Trophoblast cell (in vitro differentiated cells and primary cell): ENCODE results near the gene GIMAP1.
A peak's percentile ranks its signal among the peaks of the same experiment; 100 is the strongest.

Experiments
- DNase-seq, 2 donors: peaks; one replicate each; pipeline ENCODE4 v3.0.0-alpha.2; 2016
- H2AFZ ChIP-seq: 2 replicates; pipeline ENCODE4 v1.6.1; 2013; ENCODE audit warnings: low read length, moderate library complexity, mild to moderate bottlenecking; ENCODE audit not compliant: insufficient read depth, poor library complexity
- H2AK5ac ChIP-seq: 2 replicates; pipeline ENCODE4 v1.6.1; 2013; ENCODE audit warnings: mild to moderate bottlenecking, low read length
- H2BK120ac ChIP-seq: 2 replicates; pipeline ENCODE4 v1.6.1; 2013; ENCODE audit warnings: low read length, mild to moderate bottlenecking, moderate library complexity; ENCODE audit not compliant: insufficient read depth, poor library complexity
- H2BK12ac ChIP-seq: 2 replicates; pipeline ENCODE4 v1.6.1; 2013; ENCODE audit warnings: mild to moderate bottlenecking, low read length, moderate library complexity
- H2BK5ac ChIP-seq: 2 replicates; pipeline ENCODE4 v1.6.1; 2013; ENCODE audit warnings: low read length, low read depth, moderate library complexity, mild to moderate bottlenecking; ENCODE audit not compliant: poor library complexity
- H3K14ac ChIP-seq: 2 replicates; pipeline ENCODE4 v1.6.1; 2013; ENCODE audit warnings: mild to moderate bottlenecking, low read length
- H3K18ac ChIP-seq: 2 replicates; pipeline ENCODE4 v1.6.1; 2013; ENCODE audit warnings: mild to moderate bottlenecking, low read length
- H3K23ac ChIP-seq: 2 replicates; pipeline ENCODE4 v1.6.1; 2013; ENCODE audit warnings: low read length
- H3K27ac ChIP-seq: 2 replicates; pipeline ENCODE4 v1.5.1; 2013; ENCODE audit warnings: low read depth, mild to moderate bottlenecking, inconsistent platforms, low read length, moderate library complexity
- H3K27me3 ChIP-seq: 2 replicates; pipeline ENCODE4 v1.6.1; 2013; ENCODE audit warnings: inconsistent platforms, mild to moderate bottlenecking, low read length, moderate library complexity; ENCODE audit not compliant: insufficient read depth
- H3K36me3 ChIP-seq, 2 experiments: 1 replicate in 1 of 2; 2 replicates in 1 of 2; pipeline ENCODE4 v1.6.1; 2013; ENCODE audit warnings: low read length in 2 of 2, mild to moderate bottlenecking in 2 of 2, moderate library complexity in 1 of 2; ENCODE audit not compliant: insufficient read depth in 2 of 2, control insufficient read depth in 1 of 2
- H3K4ac ChIP-seq: 2 replicates; pipeline ENCODE4 v1.6.1; 2013; ENCODE audit warnings: low read depth, mild to moderate bottlenecking, low read length, moderate library complexity
- H3K4me1 ChIP-seq, 2 experiments: 1 replicate in 1 of 2; 2 replicates in 1 of 2; pipeline ENCODE4 v1.6.1; 2013; ENCODE audit warnings: low read length in 2 of 2, mild to moderate bottlenecking in 2 of 2, moderate library complexity in 1 of 2; ENCODE audit not compliant: insufficient read depth in 2 of 2, control insufficient read depth in 1 of 2
- H3K4me2 ChIP-seq: 2 replicates; pipeline ENCODE4 v1.6.1; 2013; ENCODE audit warnings: inconsistent platforms, mild to moderate bottlenecking, low read length, moderate library complexity
- H3K4me3 ChIP-seq: 2 replicates; pipeline ENCODE4 v1.5.1; 2013; ENCODE audit warnings: mild to moderate bottlenecking, low read depth, low read length, inconsistent platforms
- H3K79me1 ChIP-seq: one replicate; pipeline ENCODE4 v1.6.1; 2013; ENCODE audit warnings: low read length
- H3K79me2 ChIP-seq: 2 replicates; pipeline ENCODE4 v1.6.1; 2013; ENCODE audit warnings: low read length, mild to moderate bottlenecking; ENCODE audit not compliant: control insufficient read depth, insufficient read depth, poor library complexity
- H3K9ac ChIP-seq: 2 replicates; pipeline ENCODE4 v1.6.1; 2013; ENCODE audit warnings: mild to moderate bottlenecking, low read length
- H3K9me3 ChIP-seq: 2 replicates; pipeline ENCODE4 v1.6.1; 2013; ENCODE audit warnings: low read depth, mild to moderate bottlenecking, control low read depth, inconsistent platforms, low read length; ENCODE audit not compliant: insufficient read depth
- H4K12ac ChIP-seq: 2 replicates; pipeline ENCODE4 v1.6.1; 2013; ENCODE audit warnings: low read depth, mild to moderate bottlenecking, low read length, moderate library complexity
- H4K8ac ChIP-seq: 2 replicates; pipeline ENCODE4 v1.6.1; 2013; ENCODE audit warnings: low read depth, mild to moderate bottlenecking, low read length, moderate library complexity
- H4K91ac ChIP-seq: one replicate; pipeline ENCODE4 v1.6.1; 2013; ENCODE audit warnings: low read depth, mild to moderate bottlenecking, low read length, moderate library complexity
- WGBS: extraction: QIAGEN DNeasy Blood & Tissue Kit; methylation state at CpG from one replicate; pipeline ENCODE4 v1.1.7; 2013; ENCODE audit warnings: missing lambda C conversion rate; ENCODE audit not compliant: insufficient read length, insufficient coverage; ENCODE audit errors: extremely low coverage; 5-methylcytosine and 5-hydroxymethylcytosine counted together

GIMAP1 gene

GRCh38 chr7:150746921-150747320 is 30.5 kb downstream of the GIMAP1 start:
- no peak for DNase-seq
- Histone ChIP-seq H4K91ac (no peak overlapping the region), H3K4me1 (no peaks in the 10 kb centered on the region), H3K79me1 (no peaks in the 10 kb centered on the region), H2BK120ac (no peak overlapping the region), H3K36me3 (no peaks in the 10 kb centered on the region), H3K23ac (no peak overlapping the region), H3K9me3 (peaks cover 3% of the 10 kb centered on the region), H3K4ac (no peak overlapping the region), H4K8ac (no peak overlapping the region), H3K4me2 (no peak overlapping the region), H3K14ac (no peak overlapping the region), H3K18ac (no peak overlapping the region), H3K79me2 (no peaks in the 10 kb centered on the region), H3K4me3 (no peak overlapping the region), H2AK5ac (no peak overlapping the region), H3K27ac (no peak overlapping the region), H2AFZ (no peak overlapping the region), H4K12ac (no peak overlapping the region), H2BK12ac (no peak overlapping the region), H3K9ac (no peak overlapping the region), H2BK5ac (no peak overlapping the region), H3K27me3 (no peaks in the 10 kb centered on the region)
- no CpG with 5 or more reads among the region's 6 CpGs for WGBS

DNA sequence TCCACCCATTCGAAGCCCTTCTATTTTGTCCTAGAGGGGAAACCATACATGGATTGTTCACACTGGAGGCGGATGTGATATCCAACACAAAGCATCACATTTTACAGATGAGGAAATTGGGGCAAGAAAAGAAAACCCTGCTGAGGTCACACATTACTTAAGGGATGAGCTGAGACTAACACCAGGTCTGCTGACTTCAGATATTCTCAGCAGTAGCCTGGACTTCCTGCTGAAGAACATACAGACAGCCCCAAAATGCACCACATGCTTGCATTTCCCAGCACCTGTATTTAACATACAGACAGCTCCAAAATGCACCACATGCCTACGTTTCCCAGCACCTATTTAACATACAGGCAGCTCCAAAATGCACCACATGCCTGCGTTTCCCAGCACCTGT is 32.0 kb downstream of the GIMAP1 start:
- peaks cover 3% of the 10 kb centered on the region for H3K9me3 ChIP-seq
- no peak overlapping the region for H3K18ac ChIP-seq
- H3K4ac ChIP-seq, result no peak overlapping the region
- DNase-seq, result no peak
- no peaks in the 10 kb centered on the region for H3K36me3 ChIP-seq
- no peaks in the 10 kb centered on the region for H3K4me1 ChIP-seq
- H3K23ac ChIP-seq, result no peak overlapping the region
- H3K79me2 ChIP-seq, result no peaks in the 10 kb centered on the region
- H3K79me1 ChIP-seq, result no peaks in the 10 kb centered on the region
- H3K27me3 ChIP-seq, result no peaks in the 10 kb centered on the region
- H3K9ac ChIP-seq, result no peak overlapping the region
- H2AK5ac ChIP-seq, result no peak overlapping the region
- H3K27ac ChIP-seq, result no peak overlapping the region
- H2BK12ac ChIP-seq, result no peak overlapping the region
- no peak overlapping the region for H4K91ac ChIP-seq
- H3K4me2 ChIP-seq, result no peak overlapping the region
- H2BK120ac ChIP-seq, result no peak overlapping the region
- H2BK5ac ChIP-seq, result no peak overlapping the region
- H3K4me3 ChIP-seq, result peak overlapping the region; percentile 30
- no peak overlapping the region for H2AFZ ChIP-seq
- no CpG with 5 or more reads among the region's 4 CpGs for WGBS
- no peak overlapping the region for H4K8ac ChIP-seq
- H4K12ac ChIP-seq, result no peak overlapping the region
- H3K14ac ChIP-seq, result no peak overlapping the region

GRCh38 chr7:150751702-150752101 is 35.3 kb downstream of the GIMAP1 start:
- Histone ChIP-seq H3K4me3 (no peak overlapping the region), H3K27me3 (no peaks in the 10 kb centered on the region), H4K91ac (no peak overlapping the region), H3K36me3 (no peaks in the 10 kb centered on the region), H2AFZ (no peak overlapping the region), H4K8ac (no peak overlapping the region), H4K12ac (no peak overlapping the region), H3K14ac (no peak overlapping the region), H2BK12ac (no peak overlapping the region), H2AK5ac (no peak overlapping the region), H3K9me3 (peaks cover 3% of the 10 kb centered on the region), H3K18ac (no peak overlapping the region), H3K23ac (no peak overlapping the region), H3K4me2 (no peak overlapping the region), H3K4ac (no peak overlapping the region), H3K27ac (no peak overlapping the region), H3K9ac (no peak overlapping the region), H2BK5ac (no peak overlapping the region), H2BK120ac (no peak overlapping the region), H3K79me2 (no peaks in the 10 kb centered on the region), H3K4me1 (no peaks in the 10 kb centered on the region), H3K79me1 (no peaks in the 10 kb centered on the region)
- DNase-seq, result no peak
- no CpG with 5 or more reads among the region's 2 CpGs for WGBS

- Histone ChIP-seq H2BK5ac (no peak overlapping the region), H3K9ac (no peak overlapping the region), H3K23ac (no peak overlapping the region), H3K4me2 (no peak overlapping the region), H3K14ac (no peak overlapping the region), H3K27me3 (no peaks in the 10 kb centered on the region), H2AK5ac (no peak overlapping the region), H4K91ac (no peak overlapping the region), H3K4me3 (no peak overlapping the region), H3K18ac (no peak overlapping the region), H3K79me2 (no peaks in the 10 kb centered on the region), H2BK12ac (no peak overlapping the region), H3K27ac (no peak overlapping the region), H3K4ac (no peak overlapping the region), H3K79me1 (no peaks in the 10 kb centered on the region), H4K8ac (no peak overlapping the region), H2AFZ (no peak overlapping the region), H3K9me3 (no peaks in the 10 kb centered on the region), H4K12ac (no peak overlapping the region), H3K4me1 (no peaks in the 10 kb centered on the region), H3K36me3 (no peaks in the 10 kb centered on the region), H2BK120ac (no peak overlapping the region)
- no peak for DNase-seq
- no CpG with 5 or more reads among the region's 6 CpGs for WGBS
Observed at GRCh38 chr7:150753239-150753638, 36.8 kb downstream of the GIMAP1 start.
